Measurements from ENCODE around the gene CALN1. TPM values are rescaled to one million over a fixed set of nuclear protein-coding genes. Genes with fewer than 3 reads are reported as not detected.

Gene CALN1
- total and polyA plus RNA-seq, 2 experiments from 2014 or later = 7.6 to 14.5 TPM

GRCh38 chr7:72042855-72043254 is 369.3 kb downstream of the CALN1 start:
- no peak overlapping the region for H3K4me3 Mint-ChIP-seq
- no peak overlapping the region for H3K27ac ChIP-seq (ENCODE audit: low read depth)
- no peak overlapping the region for H3K27ac Mint-ChIP-seq
- H3K36me3 Mint-ChIP-seq (ENCODE audit: low read depth) = peaks cover 17% of the 10 kb centered on the region
- no peak overlapping the region for H3K4me2 ChIP-seq
- no peaks in the 10 kb centered on the region for H3K27me3 ChIP-seq (ENCODE audit: insufficient read depth)
- no peak for ATAC-seq
- H3K36me3 ChIP-seq (ENCODE audit: insufficient read depth) = no peaks in the 10 kb centered on the region
- H3K4me1 Mint-ChIP-seq = no peaks in the 10 kb centered on the region; the same call in 2 of the 3 replicates
- TF ChIP-seq ZNF331 (CRISPR knock-in tag; IDR thresholded peaks at IDR 0.05; ENCODE audit: low read depth) (no peak), ZNF114 (CRISPR knock-in tag; IDR thresholded peaks at IDR 0.05) (no peak), CTCF (conservative IDR thresholded peaks at IDR 0.05; ENCODE audit: low read depth in 2 of 2) (no peak), EZH2phosphoT487 (IDR thresholded peaks at IDR 0.05; ENCODE audit: unreplicated experiment) (no peak), CREB1 (CRISPR knock-in tag; IDR thresholded peaks at IDR 0.05; ENCODE audit: low read depth) (no peak), EZH2 (IDR thresholded peaks at IDR 0.05; ENCODE audit: low read depth, unreplicated experiment) (no peak), STAT1 (IDR thresholded peaks at IDR 0.05; ENCODE audit: unreplicated experiment) (no peak), NANOG (IDR thresholded peaks at IDR 0.05; ENCODE audit: borderline replicate concordance) (no peak), JUNB (IDR thresholded peaks at IDR 0.05; ENCODE audit: unreplicated experiment) (no peak)
- 0 out of 3 replicates have a peak, but pooled peaks cover 3% of the 10 kb centered on the region for H3K9me3 Mint-ChIP-seq
- no peaks in the 10 kb centered on the region for H3K79me2 ChIP-seq (replicated peaks; ENCODE audit: insufficient read depth)
- DNase-seq (ENCODE audit: low spot score) = no peak
- H3K4me3 ChIP-seq = no peak overlapping the region
- H3K4me1 ChIP-seq (ENCODE audit: insufficient read depth) = no peaks in the 10 kb centered on the region
- H4K20me1 ChIP-seq (replicated peaks; ENCODE audit: insufficient read depth) = 0 out of 2 replicates have a peak, but pooled peaks cover 2% of the 10 kb centered on the region
- no peaks in the 10 kb centered on the region for H3F3A ChIP-seq (replicated peaks; ENCODE audit: low read depth)
- no peak overlapping the region for H2AFZ ChIP-seq
- no peaks in the 10 kb centered on the region for H3K27me3 Mint-ChIP-seq (ENCODE audit: insufficient read depth, low read depth, poor library complexity)
- H3K9me2 ChIP-seq (ENCODE audit: insufficient read depth) = peaks cover 6% of the 10 kb centered on the region; the same call in 1 of the 2 replicates

- H3K36me3 ChIP-seq (ENCODE audit: insufficient read depth) = no peaks in the 10 kb centered on the region
- H3K9me3 Mint-ChIP-seq = 0 out of 3 replicates have a peak, but pooled peaks cover 3% of the 10 kb centered on the region
- H2AFZ ChIP-seq = no peak overlapping the region
- no peak overlapping the region for H3K27ac Mint-ChIP-seq
- no peaks in the 10 kb centered on the region for H4K20me1 ChIP-seq (replicated peaks; ENCODE audit: insufficient read depth)
- H3K27ac ChIP-seq (ENCODE audit: low read depth) = no peak overlapping the region
- no peaks in the 10 kb centered on the region; the same call in 2 of the 3 replicates for H3K4me1 Mint-ChIP-seq
- H3K4me2 ChIP-seq = no peak overlapping the region
- no peaks in the 10 kb centered on the region for H3F3A ChIP-seq (replicated peaks; ENCODE audit: low read depth)
- ATAC-seq (no peak), DNase-seq (ENCODE audit: low spot score) (no peak)
- H3K79me2 ChIP-seq (replicated peaks; ENCODE audit: insufficient read depth) = no peaks in the 10 kb centered on the region
- H3K9me2 ChIP-seq (ENCODE audit: insufficient read depth) = peaks cover 6% of the 10 kb centered on the region; the same call in 1 of the 2 replicates
- no peak overlapping the region for H3K4me3 ChIP-seq
- no peaks in the 10 kb centered on the region for H3K4me1 ChIP-seq (ENCODE audit: insufficient read depth)
- H3K27me3 ChIP-seq (ENCODE audit: insufficient read depth) = no peaks in the 10 kb centered on the region
- H3K36me3 Mint-ChIP-seq (ENCODE audit: low read depth) = peaks cover 17% of the 10 kb centered on the region
- no peak overlapping the region for H3K4me3 Mint-ChIP-seq
- no peaks in the 10 kb centered on the region for H3K27me3 Mint-ChIP-seq (ENCODE audit: insufficient read depth, low read depth, poor library complexity)
- TF ChIP-seq STAT1 (IDR thresholded peaks at IDR 0.05; ENCODE audit: unreplicated experiment) (no peak), REST (IDR thresholded peaks at IDR 0.05; ENCODE audit: unreplicated experiment) (no peak), CTCF (conservative IDR thresholded peaks at IDR 0.05; ENCODE audit: low read depth in 2 of 2) (no peak)
Observed at GRCh38 chr7:72040641-72041040, 371.5 kb downstream of the CALN1 start.

Measured in GM23338 (cell line).